Erythroblast (primary cell): ENCODE results near the gene CEP68.

Experiments used
- GATA1 ChIP-seq: IDR thresholded peaks from 2 replicates; pipeline ENCODE4 v1.6.1; 2011; ENCODE audit warnings: low read depth, mild to moderate bottlenecking, control low read depth, low read length, moderate library complexity
- POLR2A ChIP-seq: IDR thresholded peaks from 2 replicates; pipeline ENCODE4 v1.6.1; 2011; ENCODE audit warnings: mild to moderate bottlenecking, low read length

- no peak for TF ChIP-seq POLR2A
- no peak for TF ChIP-seq GATA1
Observed at GRCh38 chr2:65031341-65032018, 24.7 kb upstream of the CEP68 start.
